GM18519 (cell line): ENCODE results near the gene CORO7.
A peak's percentile ranks its signal among the peaks of the same experiment; 100 is the strongest.
"Not testable (repeated sequence)": the region's sequence is repeated elsewhere in the genome, so short reads cannot be mapped to it uniquely, and the experiment has no call there.

ENCODE experiments used
- ATAC-seq: cut with Tn5 transposase; IDR thresholded peaks from one replicate; pipeline ENCODE4 v1.9.1; 2021; ENCODE audit warnings: mild to moderate bottlenecking, moderate library complexity; ENCODE audit not compliant: unreplicated experiment, low FRiP score

The CORO7 gene

DNA sequence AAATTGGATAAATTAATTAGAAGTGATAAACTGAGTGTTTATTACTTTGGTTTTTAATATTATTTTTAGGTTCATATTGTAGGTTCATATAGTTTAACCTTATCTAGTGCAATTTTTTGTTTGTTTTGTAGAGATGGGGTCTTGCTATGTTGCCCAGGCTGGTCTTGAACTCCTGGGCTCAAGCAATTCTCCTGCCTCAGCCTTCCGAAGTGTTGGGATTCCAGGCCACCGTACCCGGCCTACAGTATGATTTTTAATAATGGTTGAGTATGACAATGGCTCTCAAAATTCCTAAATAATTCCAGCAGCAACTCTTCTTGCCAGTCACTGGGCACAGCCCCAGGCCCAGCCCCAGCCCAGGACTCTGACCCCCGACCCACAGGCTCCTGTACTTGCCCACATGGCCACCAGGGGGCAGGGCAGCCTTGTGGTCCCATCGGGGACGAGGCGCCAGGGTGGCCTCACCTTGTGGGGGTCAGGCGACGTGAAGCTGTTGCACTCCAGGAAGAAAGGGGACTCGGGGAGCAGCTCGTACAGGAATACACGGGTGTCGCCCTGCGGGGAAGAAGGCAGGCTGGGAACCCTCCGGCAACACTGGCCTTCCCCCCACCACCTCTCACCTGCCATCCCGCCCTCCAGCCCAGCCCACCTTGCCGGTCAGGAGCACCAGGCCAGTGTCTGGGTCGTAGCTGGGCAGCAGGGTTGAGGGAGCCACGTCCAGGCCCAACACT, 57.4 kb downstream of the CORO7 start:
- no peak for ATAC-seq

DNA sequence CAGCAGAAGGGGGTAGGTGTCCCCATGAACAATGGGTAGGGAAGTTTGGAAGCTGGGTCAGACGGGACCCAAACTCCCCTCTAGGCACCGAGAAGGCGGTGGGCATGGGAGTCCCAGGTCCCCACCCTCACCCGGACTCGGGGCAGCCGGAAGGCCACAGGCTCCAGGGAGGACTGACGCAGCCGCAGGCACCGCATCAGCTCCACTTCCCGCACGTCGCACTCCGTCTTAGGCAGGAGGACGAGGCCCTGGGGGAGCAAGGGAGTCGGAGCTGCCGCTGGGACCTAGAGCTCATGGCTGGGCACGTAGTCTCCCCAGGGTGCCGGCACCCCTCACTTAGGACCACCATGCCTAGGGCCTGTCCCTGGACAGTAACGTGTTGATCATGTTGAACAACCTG, 58.2 kb downstream of the CORO7 start:
- no peak for ATAC-seq

DNA sequence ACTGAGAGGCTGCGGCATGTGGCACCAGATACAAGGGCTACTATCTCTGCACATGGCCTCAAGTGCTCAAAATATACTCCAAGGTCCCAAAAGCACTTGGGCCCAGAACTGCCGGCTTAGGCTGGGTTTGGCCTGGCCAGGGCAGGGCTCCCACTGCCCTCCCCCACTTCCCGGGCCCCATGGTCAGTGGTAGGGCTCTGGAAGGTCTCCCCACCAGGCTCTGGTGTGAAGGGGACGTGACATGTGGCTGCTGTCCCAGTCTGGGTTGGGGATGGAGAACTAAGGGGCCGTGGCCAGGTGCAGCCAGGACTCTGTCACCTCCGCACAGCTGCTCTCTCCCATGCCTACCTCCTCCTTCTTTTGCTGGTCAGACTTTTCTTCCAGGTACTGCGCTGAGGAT, 59.6 kb downstream of the CORO7 start:
- ATAC-seq: no peak

GRCh38 chr16:4354512-4355409, 61.6 kb downstream of the CORO7 start:
- no peak for ATAC-seq

- no peak for ATAC-seq
These were observed 62.7 kb downstream of the CORO7 start for GRCh38 chr16:4353675-4354074.

GRCh38 chr16:4352843-4353242, 63.6 kb downstream of the CORO7 start:
- ATAC-seq: no peak

GRCh38 chr16:4351880-4352279, 64.5 kb downstream of the CORO7 start:
- no peak for ATAC-seq

- peak; percentile 82 for ATAC-seq
These were observed 65.4 kb downstream of the CORO7 start, which contains the start of gene PAM16 for GRCh38 chr16:4350787-4351659. Gene PAM16 (minus strand): TSS chr16:4351321. CDS start chr16:4351234, 87 bp downstream.

DNA sequence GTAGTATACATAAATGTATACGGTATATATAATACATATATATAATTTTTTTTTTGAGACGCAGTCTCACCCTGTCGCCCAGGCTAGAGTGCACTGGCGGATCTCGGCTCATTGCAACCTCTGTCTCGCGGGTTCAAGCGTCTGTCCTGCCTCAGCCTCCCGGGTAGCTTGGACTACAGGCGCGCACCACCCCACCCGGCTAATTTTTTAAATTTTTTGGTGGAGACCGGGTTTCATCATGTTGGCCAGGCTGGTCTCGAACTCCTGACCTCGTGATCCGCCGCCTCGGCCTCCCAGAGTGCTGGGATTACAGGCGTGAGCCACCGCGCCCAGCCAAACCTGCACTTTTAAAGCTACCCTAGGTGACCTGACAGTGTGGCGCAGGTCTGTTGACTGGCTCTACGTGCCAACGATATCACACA, 66.0 kb downstream of the CORO7 start:
- no peak for ATAC-seq

GRCh38 chr16:4349332-4349731, 67.1 kb downstream of the CORO7 start:
- ATAC-seq: no peak

GRCh38 chr16:4347765-4348509, 68.5 kb downstream of the CORO7 start:
- no peak for ATAC-seq

DNA sequence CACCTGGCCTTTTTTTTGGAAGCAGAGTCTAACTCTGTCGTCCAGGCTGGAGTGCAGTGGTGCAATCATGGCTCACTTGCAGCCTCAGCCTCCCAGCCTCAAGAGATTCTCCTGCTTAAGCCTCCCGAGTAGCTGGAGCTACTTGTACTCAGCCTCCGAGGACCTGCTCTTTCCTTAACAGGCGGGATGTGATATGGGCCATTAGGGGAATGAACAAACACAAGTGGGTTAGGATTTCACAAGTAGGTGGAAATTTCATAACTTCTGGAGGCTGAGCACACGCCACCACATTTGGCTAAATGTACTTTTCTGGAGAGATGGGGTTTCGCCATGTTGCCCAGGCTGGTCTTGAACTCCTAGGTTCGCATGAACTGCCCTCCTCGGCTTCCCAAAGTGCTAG, 69.4 kb downstream of the CORO7 start:
- no peak for ATAC-seq

DNA sequence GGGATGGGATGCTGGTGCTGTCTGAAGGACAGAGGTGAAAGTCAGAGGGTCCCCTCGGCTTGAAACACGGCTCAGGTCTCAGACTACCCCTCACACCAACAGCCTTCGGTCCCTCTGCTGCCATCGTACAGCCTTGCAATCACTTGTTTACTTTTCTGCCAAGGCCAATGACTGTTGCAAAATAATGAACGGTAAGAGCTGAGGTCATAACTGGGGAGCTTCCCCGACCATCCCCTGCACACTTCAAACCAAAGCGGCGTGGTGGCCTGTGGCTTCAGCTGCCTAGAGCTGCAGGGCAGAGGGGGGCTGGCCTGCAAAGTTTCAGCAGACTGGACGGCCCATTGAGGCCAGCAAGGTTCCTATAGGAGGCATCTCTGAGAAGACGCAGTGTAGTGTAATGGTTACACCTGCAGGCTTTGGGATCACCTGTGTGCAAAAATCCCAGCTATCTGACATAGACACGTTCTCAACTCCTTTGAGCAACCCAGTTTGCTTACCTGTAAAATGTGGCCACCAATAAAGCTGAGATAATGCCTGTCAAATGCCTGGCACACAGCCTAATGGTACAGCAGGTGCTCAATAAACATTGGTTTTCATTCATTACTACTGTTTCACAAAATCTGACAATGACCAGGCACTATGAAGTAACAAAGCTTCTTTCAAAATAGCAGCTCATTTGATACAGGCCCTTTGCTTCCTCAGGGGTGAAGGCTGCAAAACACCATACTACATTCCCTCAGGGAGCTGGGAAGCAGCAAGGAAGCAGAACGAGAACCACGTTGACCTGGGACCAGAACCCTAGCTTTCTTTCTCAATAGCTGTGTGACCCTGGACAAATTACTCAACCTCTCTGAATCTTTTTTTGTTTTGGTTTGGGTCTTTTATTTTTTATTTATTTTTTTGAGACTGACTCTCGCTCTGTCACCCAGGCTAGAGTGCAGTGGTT, 70.3 kb downstream of the CORO7 start:
- no peak for ATAC-seq

GRCh38 chr16:4344983-4345835, 71.2 kb downstream of the CORO7 start:
- ATAC-seq: no peak

DNA sequence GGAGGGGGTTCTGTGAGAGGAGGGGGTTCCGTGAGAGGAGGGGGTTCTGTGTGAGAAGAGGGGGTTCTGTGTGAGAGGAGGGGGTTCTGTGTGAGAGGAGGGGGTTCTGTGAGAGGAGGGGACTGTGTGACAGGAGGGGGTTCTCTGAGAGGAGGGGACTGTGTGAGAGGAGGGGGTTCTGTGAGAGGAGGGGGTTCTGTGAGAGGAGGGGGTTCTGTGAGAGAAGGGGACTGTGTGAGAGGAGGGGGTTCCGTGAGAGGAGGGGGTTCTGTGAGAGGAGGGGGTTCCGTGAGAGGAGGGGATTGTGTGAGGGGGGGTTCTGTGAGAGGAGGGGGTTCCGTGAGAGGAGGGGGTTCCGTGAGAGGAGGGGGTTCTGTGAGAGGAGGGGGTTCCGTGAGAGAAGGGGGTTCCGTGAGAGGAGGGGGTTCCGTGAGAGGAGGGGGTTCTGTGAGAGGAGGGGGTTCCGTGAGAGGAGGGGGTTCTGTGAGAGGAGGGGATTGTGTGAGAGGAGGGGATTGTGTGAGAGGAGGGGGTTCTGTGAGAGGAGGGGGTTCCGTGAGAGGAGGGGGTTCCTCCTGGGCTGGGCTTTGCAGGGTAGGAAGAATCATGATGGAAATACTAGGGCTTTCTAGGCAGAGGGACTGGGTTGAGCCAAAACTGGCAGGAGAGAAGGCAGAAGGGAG, 72.0 kb downstream of the CORO7 start:
- ATAC-seq: not testable (repeated sequence)

DNA sequence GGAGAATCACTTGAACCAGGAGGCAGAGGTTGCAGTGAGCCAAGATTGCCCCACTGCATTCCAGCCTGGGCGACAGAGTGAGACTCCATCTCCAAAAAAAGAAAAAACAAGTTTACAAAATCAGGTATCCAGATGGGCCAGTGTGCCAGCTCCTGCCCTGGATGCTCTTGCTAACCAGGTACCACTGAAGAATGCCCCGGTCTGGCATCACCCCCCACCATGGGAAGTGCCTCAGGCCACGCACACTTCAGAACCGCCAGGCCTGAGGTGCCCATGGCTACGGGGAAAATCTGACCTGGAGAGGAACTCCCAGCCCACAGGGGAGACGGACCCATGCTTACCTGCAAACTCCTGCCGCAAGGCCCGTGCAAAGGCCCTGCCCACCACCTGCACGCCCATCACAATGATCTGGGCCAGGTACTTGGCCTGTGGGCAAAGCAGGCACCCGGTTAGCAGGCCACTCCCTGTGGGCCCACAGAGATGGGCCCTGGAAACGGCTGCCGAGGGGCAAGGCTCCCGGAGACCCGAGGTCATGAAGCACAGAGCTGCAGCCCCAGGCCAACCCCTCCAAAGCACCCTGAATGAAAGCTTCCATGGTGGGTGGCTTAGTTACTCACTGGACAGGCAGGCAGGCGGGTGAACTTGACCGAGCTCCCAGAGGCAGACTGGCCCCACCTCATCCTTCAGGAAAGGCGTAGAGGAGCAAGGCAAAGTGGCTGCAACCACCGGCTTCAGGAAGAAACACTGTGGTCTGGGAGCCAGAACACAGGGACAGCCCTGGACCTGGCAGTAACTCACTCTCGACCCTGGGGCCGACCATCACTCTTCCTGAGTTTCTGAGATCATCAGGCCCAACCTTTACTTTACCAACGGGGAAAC, 73.3 kb downstream of the CORO7 start:
- ATAC-seq: no peak
